Stomach (tissue), 4 donors: ENCODE data around the gene SUN5.

Source experiments
- EP300 ChIP-seq: sonication (generic); formaldehyde crosslinking; IDR thresholded peaks from one replicate; pipeline ENCODE4 v1.6.1; 2017; ENCODE audit warnings: antibody characterized with exemption
- POLR2AphosphoS5 ChIP-seq, 3 donors: sonication (generic); formaldehyde crosslinking; IDR thresholded peaks; one replicate each; pipeline ENCODE4 v1.6.1; 2016; ENCODE audit warnings: antibody characterized with exemption in 3 of 3
- TF ChIP-seq, protein P1 (sequence below), 7 experiments: fragments of 450-650 bp in 4 of 7; fragments of 200-600 bp in 3 of 7; sonication (generic) in 3 of 7; IDR thresholded peaks; one replicate each; pipeline ENCODE4 v1.5.1; 2016 to 2019; ENCODE audit warnings: antibody characterized with exemption in 7 of 7, control low read depth in 2 of 7, mild to moderate bottlenecking in 1 of 7

- TF ChIP-seq EP300 = no peak
- no peak for TF ChIP-seq POLR2AphosphoS5 (IDR thresholded peaks at IDR 0.05)
- TF ChIP-seq, protein P1, sequence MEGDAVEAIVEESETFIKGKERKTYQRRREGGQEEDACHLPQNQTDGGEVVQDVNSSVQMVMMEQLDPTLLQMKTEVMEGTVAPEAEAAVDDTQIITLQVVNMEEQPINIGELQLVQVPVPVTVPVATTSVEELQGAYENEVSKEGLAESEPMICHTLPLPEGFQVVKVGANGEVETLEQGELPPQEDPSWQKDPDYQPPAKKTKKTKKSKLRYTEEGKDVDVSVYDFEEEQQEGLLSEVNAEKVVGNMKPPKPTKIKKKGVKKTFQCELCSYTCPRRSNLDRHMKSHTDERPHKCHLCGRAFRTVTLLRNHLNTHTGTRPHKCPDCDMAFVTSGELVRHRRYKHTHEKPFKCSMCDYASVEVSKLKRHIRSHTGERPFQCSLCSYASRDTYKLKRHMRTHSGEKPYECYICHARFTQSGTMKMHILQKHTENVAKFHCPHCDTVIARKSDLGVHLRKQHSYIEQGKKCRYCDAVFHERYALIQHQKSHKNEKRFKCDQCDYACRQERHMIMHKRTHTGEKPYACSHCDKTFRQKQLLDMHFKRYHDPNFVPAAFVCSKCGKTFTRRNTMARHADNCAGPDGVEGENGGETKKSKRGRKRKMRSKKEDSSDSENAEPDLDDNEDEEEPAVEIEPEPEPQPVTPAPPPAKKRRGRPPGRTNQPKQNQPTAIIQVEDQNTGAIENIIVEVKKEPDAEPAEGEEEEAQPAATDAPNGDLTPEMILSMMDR (IDR thresholded peaks at IDR 0.05) = no peak
These were observed 14.1 kb upstream of the SUN5 start for GRCh38 chr20:33018169-33018931.
